ENCODE measurements around the gene CLGN.
"Not testable (repeated sequence)": the region's sequence is repeated elsewhere in the genome, so short reads cannot be mapped to it uniquely, and the experiment has no call there.

Gene CLGN

DNA sequence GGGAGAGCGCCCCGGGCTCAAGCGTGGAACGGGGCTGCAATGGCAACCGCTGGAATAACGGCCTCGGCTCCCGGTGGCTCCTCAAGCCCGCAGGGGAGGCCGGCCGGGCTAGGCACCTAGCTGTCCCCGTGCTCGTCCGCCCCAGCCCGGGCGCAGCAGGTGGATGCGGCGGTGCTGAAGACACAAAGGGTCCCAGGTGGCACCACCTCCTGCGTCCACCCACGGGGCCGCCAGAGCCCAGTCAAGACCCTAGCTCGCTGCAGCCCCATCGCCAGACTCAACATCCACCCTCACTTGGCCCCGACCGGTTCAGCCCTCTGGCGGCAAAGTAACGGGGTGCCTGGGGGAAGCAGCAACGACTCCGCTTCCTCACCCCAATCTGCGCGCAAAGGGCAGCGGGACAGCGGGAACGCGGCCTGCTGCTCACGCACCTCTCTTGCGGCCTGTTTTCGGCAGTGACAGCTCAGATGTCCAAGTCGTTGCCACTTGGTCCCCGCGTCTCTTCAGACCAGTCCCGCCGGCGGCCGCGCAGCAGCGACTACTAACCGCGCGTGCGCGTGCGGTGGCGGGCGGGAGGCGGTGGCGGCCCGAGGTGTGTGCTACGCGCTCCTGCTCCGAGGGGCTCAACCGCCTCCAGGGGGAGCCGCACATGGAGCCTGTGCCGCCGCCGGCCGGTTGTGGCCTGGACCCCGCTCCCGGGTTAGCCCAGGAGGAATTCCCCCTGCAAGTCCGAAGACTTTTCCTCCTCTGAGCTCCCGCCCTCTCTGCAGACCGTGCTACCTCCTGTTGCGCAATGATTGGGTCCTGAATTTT is at the start of gene CLGN:
Gene CLGN, minus strand, starts transcription at position 543 of the 813 bp plus-strand sequence. CDS start 14,570 bp downstream, outside the sequence.
- peak within 1 kb of the TSS; percentile 82 for H3K4me3 Mint-ChIP-seq
- H3K27me3 Mint-ChIP-seq: peaks cover 61% of the 10 kb centered on the region
- H3K9me3 Mint-ChIP-seq: no peaks in the 10 kb centered on the region
- peaks cover 8% of the 10 kb centered on the region for H3K4me1 Mint-ChIP-seq (ENCODE audit: low read depth)
- H3K36me3 Mint-ChIP-seq (ENCODE audit: low read depth): no peaks in the 10 kb centered on the region
- no peak within 1 kb of the TSS for H3K27ac Mint-ChIP-seq

GRCh38 chr4:140472156-140472555 is 44.7 kb upstream of the CLGN start:
- H3K27ac Mint-ChIP-seq: no peak overlapping the region
- H3K9me3 Mint-ChIP-seq: no peaks in the 10 kb centered on the region
- no peaks in the 10 kb centered on the region for H3K36me3 Mint-ChIP-seq (ENCODE audit: low read depth)
- H3K4me1 Mint-ChIP-seq (ENCODE audit: low read depth): no peaks in the 10 kb centered on the region
- H3K4me3 Mint-ChIP-seq: no peak overlapping the region
- peaks cover 35% of the 10 kb centered on the region for H3K27me3 Mint-ChIP-seq

DNA sequence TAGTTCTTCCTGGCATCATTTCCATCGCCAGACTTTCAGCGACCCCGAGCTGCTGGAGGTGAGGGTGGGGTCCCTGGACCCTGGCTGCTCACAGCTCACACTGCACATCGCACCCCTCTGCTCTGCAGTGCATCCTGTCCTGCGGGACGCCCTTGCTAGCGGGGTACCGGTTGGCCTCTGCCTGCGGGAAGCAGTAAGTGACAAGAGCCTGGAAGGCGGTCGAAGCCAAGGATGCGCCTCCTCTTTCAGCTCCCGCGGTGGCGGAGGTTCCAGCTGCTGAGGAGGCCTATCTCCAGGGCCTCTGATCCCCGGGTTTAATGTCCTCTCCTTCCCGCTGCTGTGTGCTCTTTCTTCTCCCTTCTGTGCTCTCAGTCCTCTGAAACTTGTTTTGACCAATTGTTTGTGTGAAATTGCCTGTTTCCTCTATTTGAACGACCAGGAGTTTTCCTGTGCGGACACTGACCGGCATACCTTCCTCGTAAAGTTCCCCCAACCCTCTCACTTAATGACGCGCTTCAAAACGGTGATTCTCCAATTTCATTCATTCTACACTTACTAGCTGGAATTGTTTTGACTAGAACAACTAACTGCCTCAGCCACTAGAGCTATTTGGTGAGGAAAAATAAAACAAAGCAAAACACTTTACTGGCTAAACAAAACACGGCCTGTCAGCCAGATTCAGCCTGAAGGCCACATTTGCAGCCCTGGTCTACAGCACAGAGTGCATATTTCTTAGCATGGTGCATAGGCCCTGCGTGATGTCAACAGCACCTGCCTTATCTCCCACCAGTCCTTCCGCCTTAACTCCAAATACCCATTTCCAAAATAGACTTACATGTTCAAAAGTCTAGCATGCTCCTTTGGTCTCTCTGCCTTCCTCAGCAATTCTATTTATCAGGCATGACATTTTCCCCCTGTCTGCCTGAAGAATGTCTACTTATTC is 42.6 kb upstream of the CLGN start:
- Mint-ChIP-seq H3K9me3 (no peaks in the 10 kb centered on the region), H3K4me1 (ENCODE audit: low read depth) (no peaks in the 10 kb centered on the region), H3K36me3 (ENCODE audit: low read depth) (no peaks in the 10 kb centered on the region), H3K4me3 (no peak overlapping the region), H3K27ac (no peak overlapping the region), H3K27me3 (peaks cover 41% of the 10 kb centered on the region)

DNA sequence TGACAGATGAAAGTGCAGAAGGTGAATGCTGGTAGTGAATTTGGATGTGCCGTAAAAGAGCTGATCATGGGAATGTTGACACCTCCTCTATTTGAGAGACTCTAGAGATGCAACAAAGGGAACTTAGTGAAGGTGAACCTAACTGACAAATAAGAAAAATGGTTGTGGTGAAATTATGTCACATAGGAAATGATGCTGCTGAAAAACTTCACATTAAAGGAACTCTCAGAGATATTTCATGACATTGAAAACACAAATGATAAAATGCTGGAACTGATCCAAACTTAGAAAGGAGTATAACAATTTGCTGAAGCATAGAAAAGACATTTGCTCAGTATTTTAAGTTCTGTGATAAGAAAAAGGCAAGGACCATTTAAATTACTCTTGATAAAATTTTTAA is 38.7 kb upstream of the CLGN start:
- Mint-ChIP-seq H3K4me1 (ENCODE audit: low read depth) (no peaks in the 10 kb centered on the region), H3K4me3 (no peak overlapping the region), H3K27ac (no peak overlapping the region), H3K9me3 (no peaks in the 10 kb centered on the region), H3K36me3 (ENCODE audit: low read depth) (no peaks in the 10 kb centered on the region), H3K27me3 (peaks cover 25% of the 10 kb centered on the region)

- peaks cover 13% of the 10 kb centered on the region for H3K27me3 Mint-ChIP-seq
- H3K4me3 Mint-ChIP-seq: no peak overlapping the region
- H3K36me3 Mint-ChIP-seq (ENCODE audit: low read depth): no peaks in the 10 kb centered on the region
- no peaks in the 10 kb centered on the region for H3K4me1 Mint-ChIP-seq (ENCODE audit: low read depth)
- H3K9me3 Mint-ChIP-seq: no peaks in the 10 kb centered on the region
- H3K27ac Mint-ChIP-seq: no peak overlapping the region
These were observed 36.2 kb upstream of the CLGN start for GRCh38 chr4:140463614-140464013.

DNA sequence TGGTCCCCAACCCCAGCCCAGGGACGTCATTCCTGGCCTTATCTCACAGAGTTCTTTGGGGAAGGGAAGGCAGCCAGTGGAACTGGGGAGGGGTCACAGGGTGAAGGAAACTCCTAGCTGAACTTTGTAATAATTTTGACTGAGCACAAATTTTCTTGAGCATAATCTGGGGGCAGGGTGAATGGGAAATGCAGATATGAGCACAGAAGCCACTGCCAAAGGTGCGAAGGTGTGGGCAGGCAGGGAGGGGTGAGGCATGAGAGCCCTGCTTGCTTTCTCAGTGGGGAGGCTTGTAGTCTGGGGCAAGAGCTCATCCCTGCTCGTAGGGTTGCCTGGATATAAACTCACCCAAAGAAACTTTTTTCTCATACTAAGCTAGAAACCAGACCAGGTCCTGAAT is 35.7 kb upstream of the CLGN start:
- no peak overlapping the region for H3K27ac Mint-ChIP-seq
- H3K36me3 Mint-ChIP-seq (ENCODE audit: low read depth): no peaks in the 10 kb centered on the region
- H3K9me3 Mint-ChIP-seq: no peaks in the 10 kb centered on the region
- H3K4me3 Mint-ChIP-seq: no peak overlapping the region
- H3K4me1 Mint-ChIP-seq (ENCODE audit: low read depth): no peaks in the 10 kb centered on the region
- H3K27me3 Mint-ChIP-seq: peaks cover 15% of the 10 kb centered on the region

DNA sequence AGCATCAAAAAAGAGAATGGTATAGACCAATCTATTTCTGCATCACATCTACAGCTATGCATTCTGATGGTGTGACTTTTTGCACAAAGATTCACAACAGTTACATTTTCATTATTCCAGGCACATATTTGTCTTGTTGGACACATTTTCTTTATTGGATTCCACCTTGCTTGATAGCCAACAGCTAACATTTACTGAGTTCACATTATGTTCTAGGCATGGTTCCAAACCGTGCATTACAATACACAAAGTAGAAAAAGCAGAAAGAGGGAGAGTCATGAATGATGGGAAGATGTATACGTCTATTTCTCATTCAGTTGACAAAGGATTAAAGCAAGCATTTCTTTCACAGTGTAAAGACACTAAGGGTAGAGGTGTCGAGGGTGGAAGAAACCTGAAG is 22.9 kb upstream of the CLGN start:
- H3K36me3 Mint-ChIP-seq (ENCODE audit: low read depth): no peaks in the 10 kb centered on the region
- peaks cover 47% of the 10 kb centered on the region for H3K27me3 Mint-ChIP-seq
- H3K4me1 Mint-ChIP-seq (ENCODE audit: low read depth): no peaks in the 10 kb centered on the region
- H3K27ac Mint-ChIP-seq: no peak overlapping the region
- H3K4me3 Mint-ChIP-seq: no peak overlapping the region
- H3K9me3 Mint-ChIP-seq: no peaks in the 10 kb centered on the region

DNA sequence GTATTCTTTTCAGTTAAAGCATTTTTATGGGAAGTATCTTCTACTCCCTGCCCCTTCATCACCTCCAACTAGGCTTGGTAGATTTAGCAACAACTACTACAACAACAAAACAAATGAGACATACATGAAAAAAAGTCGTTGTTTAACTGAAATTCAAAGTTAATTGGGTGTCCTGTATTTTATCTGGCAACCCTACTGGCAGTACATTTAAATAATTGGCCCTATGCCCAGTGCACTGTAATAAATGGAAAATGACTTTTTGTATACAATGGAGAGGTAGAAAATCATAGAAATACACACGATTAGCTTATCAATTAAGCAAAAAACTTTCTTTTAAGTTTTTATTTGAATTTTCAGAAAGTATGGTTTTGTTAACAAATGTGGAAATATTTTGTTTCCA is 21.4 kb upstream of the CLGN start:
- Mint-ChIP-seq H3K4me3 (no peak overlapping the region), H3K4me1 (ENCODE audit: low read depth) (no peaks in the 10 kb centered on the region), H3K27me3 (peaks cover 45% of the 10 kb centered on the region), H3K9me3 (no peaks in the 10 kb centered on the region), H3K36me3 (ENCODE audit: low read depth) (no peaks in the 10 kb centered on the region), H3K27ac (no peak overlapping the region)

DNA sequence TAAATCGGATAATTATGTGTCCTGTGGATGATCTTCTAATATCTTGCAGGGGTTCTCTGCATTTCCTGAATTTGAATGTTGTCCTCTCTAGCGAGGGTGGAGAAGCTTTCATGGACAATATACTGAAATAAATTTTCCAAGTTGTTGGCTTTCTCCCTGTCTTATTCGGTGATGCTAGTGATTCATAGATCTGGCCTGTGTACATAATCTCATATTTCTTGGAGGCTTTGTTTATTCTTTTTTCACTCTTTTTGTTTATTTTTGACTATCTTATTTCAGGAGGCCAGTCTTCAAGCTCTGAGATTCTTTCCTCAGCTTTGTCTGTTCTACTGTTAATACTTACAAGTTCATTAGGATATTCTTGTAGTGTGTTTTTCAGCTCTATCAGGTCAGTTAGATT is 20.7 kb upstream of the CLGN start:
- H3K36me3 Mint-ChIP-seq (ENCODE audit: low read depth): no peaks in the 10 kb centered on the region
- H3K4me3 Mint-ChIP-seq: no peak overlapping the region
- peaks cover 45% of the 10 kb centered on the region for H3K27me3 Mint-ChIP-seq
- no peak overlapping the region for H3K27ac Mint-ChIP-seq
- no peaks in the 10 kb centered on the region for H3K4me1 Mint-ChIP-seq (ENCODE audit: low read depth)
- no peaks in the 10 kb centered on the region for H3K9me3 Mint-ChIP-seq

DNA sequence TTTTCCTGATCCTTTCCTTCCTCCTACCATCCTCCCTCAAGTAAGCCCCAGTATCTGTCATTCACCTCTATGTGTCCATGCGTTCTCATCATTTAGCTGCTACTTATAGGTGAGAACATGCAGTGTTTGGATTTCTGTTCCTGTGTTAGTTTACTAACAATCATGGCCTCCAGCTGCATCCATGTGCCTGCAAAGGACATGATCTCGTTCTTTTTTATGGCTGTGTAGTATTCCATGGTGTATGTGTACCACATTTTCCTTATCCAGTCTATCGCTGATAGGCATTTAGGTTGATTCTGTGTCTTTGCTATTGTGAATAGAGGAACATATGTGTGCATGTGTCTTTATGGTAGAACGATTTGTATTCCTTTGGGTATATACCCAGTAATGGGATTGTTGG is 16.9 kb upstream of the CLGN start:
- peaks cover 28% of the 10 kb centered on the region for H3K27me3 Mint-ChIP-seq
- not testable (repeated sequence) for H3K9me3 Mint-ChIP-seq; H3K4me1 Mint-ChIP-seq (ENCODE audit: low read depth); H3K36me3 Mint-ChIP-seq (ENCODE audit: low read depth); H3K27ac Mint-ChIP-seq; H3K4me3 Mint-ChIP-seq

- H3K4me3 Mint-ChIP-seq: no peak overlapping the region
These were observed 12.2 kb upstream of the CLGN start for GRCh38 chr4:140439644-140440142.

DNA sequence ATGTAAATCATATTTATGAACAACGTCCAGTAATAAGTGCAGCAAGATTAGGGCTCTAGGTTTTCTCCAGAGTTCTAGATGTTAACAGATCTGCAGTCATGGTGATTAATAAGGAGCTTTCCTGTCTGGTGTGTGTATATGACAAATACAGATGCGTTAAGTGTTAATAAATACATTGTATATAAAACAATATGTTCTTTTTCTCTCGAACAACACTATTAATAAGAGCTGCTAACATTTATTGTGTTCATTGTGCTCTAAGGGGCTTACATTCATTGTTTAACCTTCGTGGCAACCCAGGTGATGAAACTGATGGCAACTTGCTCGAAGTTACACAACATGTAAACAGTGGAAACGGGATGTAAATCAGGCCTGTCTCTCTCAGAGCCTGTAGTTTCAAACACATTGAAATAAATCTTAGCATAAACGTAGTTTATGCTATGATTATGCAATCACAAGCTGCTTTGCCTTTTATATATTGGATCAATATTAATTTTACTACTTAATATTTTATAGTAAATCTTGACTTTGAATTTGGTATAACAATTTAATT is 547 bp upstream of the CLGN start:
- H3K36me3 Mint-ChIP-seq (ENCODE audit: low read depth): no peaks in the 10 kb centered on the region
- H3K27ac Mint-ChIP-seq: no peak overlapping the region
- no peaks in the 10 kb centered on the region for H3K9me3 Mint-ChIP-seq
- H3K4me1 Mint-ChIP-seq (ENCODE audit: low read depth): peaks cover 8% of the 10 kb centered on the region
- peak overlapping the region; percentile 82 for H3K4me3 Mint-ChIP-seq
- H3K27me3 Mint-ChIP-seq: peaks cover 55% of the 10 kb centered on the region

More at GRCh38 chr4:140439644-140440142, 12.2 kb upstream of the CLGN start:
- Mint-ChIP-seq H3K27ac (no peak overlapping the region), H3K4me1 (ENCODE audit: low read depth) (no peaks in the 10 kb centered on the region), H3K9me3 (no peaks in the 10 kb centered on the region), H3K36me3 (ENCODE audit: low read depth) (no peaks in the 10 kb centered on the region), H3K27me3 (peaks cover 9% of the 10 kb centered on the region)

GRCh38 chr4:140426610-140427105 is 790 bp downstream of the CLGN start:
- H3K4me3 Mint-ChIP-seq: peak overlapping the region; percentile 82
- H3K27me3 Mint-ChIP-seq: peaks cover 61% of the 10 kb centered on the region

DNA sequence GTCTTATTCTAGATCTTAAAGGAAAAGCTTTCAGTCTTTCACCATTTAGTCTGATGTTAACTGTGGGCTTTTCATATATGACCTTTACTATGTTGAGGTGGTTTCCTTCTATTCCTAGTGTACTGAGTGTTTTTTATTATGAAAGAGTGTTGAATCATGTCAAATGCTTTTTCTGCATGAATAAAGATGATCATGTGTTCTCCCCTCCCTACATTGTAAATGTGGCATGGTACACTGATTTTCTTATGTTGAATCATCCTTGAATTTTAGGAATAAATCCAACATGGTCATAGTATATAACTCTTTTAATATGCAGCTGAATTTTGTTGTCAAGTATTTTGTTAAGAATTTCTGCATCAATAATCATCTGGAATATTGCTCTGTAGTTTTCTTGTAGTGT is 4.3 kb downstream of the CLGN start:
- Mint-ChIP-seq H3K27me3 (peaks cover 52% of the 10 kb centered on the region), H3K4me3 (no peak overlapping the region), H3K9me3 (no peaks in the 10 kb centered on the region), H3K36me3 (ENCODE audit: low read depth) (no peaks in the 10 kb centered on the region), H3K4me1 (ENCODE audit: low read depth) (peaks cover 8% of the 10 kb centered on the region), H3K27ac (no peak overlapping the region)

More at GRCh38 chr4:140426610-140427105, 790 bp downstream of the CLGN start:
- no peaks in the 10 kb centered on the region for H3K9me3 Mint-ChIP-seq
- H3K4me1 Mint-ChIP-seq (ENCODE audit: low read depth): peaks cover 8% of the 10 kb centered on the region
- H3K36me3 Mint-ChIP-seq (ENCODE audit: low read depth): no peaks in the 10 kb centered on the region
- no peak overlapping the region for H3K27ac Mint-ChIP-seq
